Loucy (cell line): ENCODE data around the gene TMED8.
"Not testable (repeated sequence)": the region's sequence is repeated elsewhere in the genome, so short reads cannot be mapped to it uniquely, and the experiment has no call there.

Source experiments
- H2AFZ ChIP-seq: fragments of 200-600 bp; sonication (generic); 2 replicates; pipeline ENCODE4 v1.6.0; 2016; ENCODE audit warnings: antibody characterized with exemption, mild to moderate bottlenecking, low read length, moderate library complexity
- H3F3A ChIP-seq: fragments of 200-600 bp; 2 replicates; pipeline ENCODE4 v1.6.0; 2016; ENCODE audit warnings: antibody characterized with exemption, low read depth, mild to moderate bottlenecking
- H3K27me3 ChIP-seq: fragments of 200-600 bp; sonication (generic); 2 replicates; pipeline ENCODE4 v1.6.1; 2014; ENCODE audit warnings: low read length, mild to moderate bottlenecking; ENCODE audit not compliant: insufficient read depth, poor library complexity, severe bottlenecking
- H3K36me3 ChIP-seq: fragments of 200-600 bp; sonication (generic); 2 replicates; pipeline ENCODE4 v1.6.1; 2016; ENCODE audit warnings: low read length; ENCODE audit not compliant: insufficient read depth
- H3K4me1 ChIP-seq: fragments of 200-600 bp; sonication (generic); 2 replicates; pipeline ENCODE4 v1.5.1; 2014; ENCODE audit warnings: low read length, mild to moderate bottlenecking; ENCODE audit not compliant: insufficient read depth, poor library complexity, severe bottlenecking
- H3K4me2 ChIP-seq: fragments of 200-600 bp; sonication (generic); 2 replicates; pipeline ENCODE4 v1.6.0; 2014; ENCODE audit warnings: antibody characterized with exemption, low read length, low read depth, mild to moderate bottlenecking; ENCODE audit not compliant: poor library complexity, severe bottlenecking
- H3K4me3 ChIP-seq: fragments of 200-600 bp; sonication (generic); 2 replicates; pipeline ENCODE4 v1.5.1; 2014; ENCODE audit warnings: low read length, mild to moderate bottlenecking, mixed read lengths; ENCODE audit not compliant: poor library complexity, severe bottlenecking
- H3K79me2 ChIP-seq: fragments of 200-600 bp; sonication (generic); 2 replicates; pipeline ENCODE4 v1.6.1; 2014; ENCODE audit warnings: low read length; ENCODE audit not compliant: insufficient read depth
- H3K9ac ChIP-seq: fragments of 200-600 bp; sonication (generic); 2 replicates; pipeline ENCODE4 v1.6.0; 2014; ENCODE audit warnings: mild to moderate bottlenecking, low read depth, low read length, moderate library complexity; ENCODE audit not compliant: poor library complexity, severe bottlenecking
- H3K9me2 ChIP-seq: fragments of 200-600 bp; sonication (generic); replicated peaks from 2 replicates; pipeline ENCODE4 v1.6.1; 2016; ENCODE audit warnings: low read depth, low read length, mixed read lengths
- H3K9me3 ChIP-seq: fragments of 200-600 bp; sonication (generic); 2 replicates; pipeline ENCODE4 v1.6.1; 2014; ENCODE audit warnings: mild to moderate bottlenecking, antibody characterized with exemption, low read length, low read depth; ENCODE audit not compliant: insufficient read depth
- H4K20me1 ChIP-seq: fragments of 200-600 bp; sonication (generic); 2 replicates; pipeline ENCODE4 v1.6.0; 2014; ENCODE audit warnings: antibody characterized with exemption, low read length, mild to moderate bottlenecking; ENCODE audit not compliant: insufficient read depth, poor library complexity, severe bottlenecking
- EZH2phosphoT487 ChIP-seq: fragments of 200-600 bp; IDR thresholded peaks from 2 replicates; pipeline ENCODE4 v1.6.1; 2018; ENCODE audit warnings: antibody characterized with exemption, mild to moderate bottlenecking, moderate library complexity, borderline replicate concordance
- TF ChIP-seq, protein P1 (sequence below): fragments of 200-600 bp; sonication (generic); conservative IDR thresholded peaks from 2 replicates; pipeline ENCODE4 v1.5.1; 2014; ENCODE audit warnings: mild to moderate bottlenecking, antibody characterized with exemption, low read length

The TMED8 gene

DNA sequence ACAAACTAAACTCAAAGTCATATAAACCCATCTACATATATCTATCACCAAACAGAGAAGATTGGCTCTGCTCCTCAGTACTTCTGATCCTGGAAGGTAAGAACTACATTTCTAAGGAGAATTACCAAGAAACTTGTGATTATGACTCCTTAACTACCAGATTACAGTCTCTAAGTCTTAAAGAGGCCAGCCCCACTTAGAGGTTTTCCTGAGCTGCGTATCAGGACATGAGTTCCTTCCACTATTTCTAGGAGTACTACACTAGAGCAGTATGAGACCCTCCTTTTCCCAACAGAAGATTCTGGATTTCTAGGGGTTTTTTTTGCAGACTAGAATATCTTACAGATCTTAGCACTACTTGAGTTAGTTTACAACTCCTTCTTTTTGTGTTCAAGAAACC is 46.5 kb upstream of the TMED8 start, which contains the start of gene NOXRED1:
Gene NOXRED1, minus strand, starts transcription at position 101 of the 400 bp plus-strand sequence. CDS start 634 bp downstream, outside the sequence.
- Histone ChIP-seq H2AFZ (no peak within 1 kb of the TSS), H3K36me3 (peaks cover 34% of the 10 kb centered on the region; the same call in 1 of the 2 replicates)
- TF ChIP-seq, protein P1, sequence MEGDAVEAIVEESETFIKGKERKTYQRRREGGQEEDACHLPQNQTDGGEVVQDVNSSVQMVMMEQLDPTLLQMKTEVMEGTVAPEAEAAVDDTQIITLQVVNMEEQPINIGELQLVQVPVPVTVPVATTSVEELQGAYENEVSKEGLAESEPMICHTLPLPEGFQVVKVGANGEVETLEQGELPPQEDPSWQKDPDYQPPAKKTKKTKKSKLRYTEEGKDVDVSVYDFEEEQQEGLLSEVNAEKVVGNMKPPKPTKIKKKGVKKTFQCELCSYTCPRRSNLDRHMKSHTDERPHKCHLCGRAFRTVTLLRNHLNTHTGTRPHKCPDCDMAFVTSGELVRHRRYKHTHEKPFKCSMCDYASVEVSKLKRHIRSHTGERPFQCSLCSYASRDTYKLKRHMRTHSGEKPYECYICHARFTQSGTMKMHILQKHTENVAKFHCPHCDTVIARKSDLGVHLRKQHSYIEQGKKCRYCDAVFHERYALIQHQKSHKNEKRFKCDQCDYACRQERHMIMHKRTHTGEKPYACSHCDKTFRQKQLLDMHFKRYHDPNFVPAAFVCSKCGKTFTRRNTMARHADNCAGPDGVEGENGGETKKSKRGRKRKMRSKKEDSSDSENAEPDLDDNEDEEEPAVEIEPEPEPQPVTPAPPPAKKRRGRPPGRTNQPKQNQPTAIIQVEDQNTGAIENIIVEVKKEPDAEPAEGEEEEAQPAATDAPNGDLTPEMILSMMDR: no peak
- TF ChIP-seq EZH2phosphoT487: no peak

GRCh38 chr14:77421201-77421600 is 44.3 kb upstream of the TMED8 start:
- Histone ChIP-seq H3K36me3 (peaks cover 12% of the 10 kb centered on the region; the same call in 1 of the 2 replicates), H3K4me2 (no peak overlapping the region), H2AFZ (no peak overlapping the region), H3K4me3 (no peak overlapping the region), H3F3A (no peaks in the 10 kb centered on the region), H3K27me3 (no peaks in the 10 kb centered on the region), H3K4me1 (no peaks in the 10 kb centered on the region), H3K9me2 (no peaks in the 10 kb centered on the region), H4K20me1 (no peaks in the 10 kb centered on the region), H3K9me3 (peaks cover 7% of the 10 kb centered on the region; the same call in 1 of the 2 replicates), H3K9ac (no peak overlapping the region), H3K79me2 (no peaks in the 10 kb centered on the region)
- TF ChIP-seq EZH2phosphoT487: no peak
- TF ChIP-seq, protein P1: no peak

More for the DNA sequence above, 46.5 kb upstream of the TMED8 start, which contains the start of gene NOXRED1:
- H3K79me2 ChIP-seq: no peaks in the 10 kb centered on the region
- H3K4me1 ChIP-seq: no peaks in the 10 kb centered on the region
- no peaks in the 10 kb centered on the region for H4K20me1 ChIP-seq
- H3K4me2 ChIP-seq: no peak within 1 kb of the TSS
- H3K9me3 ChIP-seq: peaks cover 7% of the 10 kb centered on the region; the same call in 1 of the 2 replicates
- H3K9me2 ChIP-seq: no peaks in the 10 kb centered on the region
- H3K27me3 ChIP-seq: no peaks in the 10 kb centered on the region
- H3K4me3 ChIP-seq: no peak within 1 kb of the TSS
- H3F3A ChIP-seq: no peaks in the 10 kb centered on the region
- no peak within 1 kb of the TSS for H3K9ac ChIP-seq

- no peak for TF ChIP-seq EZH2phosphoT487
- TF ChIP-seq, protein P1: no peak
- no peaks in the 10 kb centered on the region for H3K36me3 ChIP-seq
- peaks cover 7% of the 10 kb centered on the region; the same call in 1 of the 2 replicates for H3K9me3 ChIP-seq
- H3K9ac ChIP-seq: no peak overlapping the region
- H3K27me3 ChIP-seq: no peaks in the 10 kb centered on the region
- no peaks in the 10 kb centered on the region for H3K79me2 ChIP-seq
- H3K4me2 ChIP-seq: no peak overlapping the region
- H2AFZ ChIP-seq: no peak overlapping the region
- H3F3A ChIP-seq: no peaks in the 10 kb centered on the region
- H4K20me1 ChIP-seq: no peaks in the 10 kb centered on the region
- H3K9me2 ChIP-seq: no peaks in the 10 kb centered on the region
- H3K4me3 ChIP-seq: no peak overlapping the region
- H3K4me1 ChIP-seq: no peaks in the 10 kb centered on the region
Measured at GRCh38 chr14:77416836-77417235, 39.9 kb upstream of the TMED8 start.

DNA sequence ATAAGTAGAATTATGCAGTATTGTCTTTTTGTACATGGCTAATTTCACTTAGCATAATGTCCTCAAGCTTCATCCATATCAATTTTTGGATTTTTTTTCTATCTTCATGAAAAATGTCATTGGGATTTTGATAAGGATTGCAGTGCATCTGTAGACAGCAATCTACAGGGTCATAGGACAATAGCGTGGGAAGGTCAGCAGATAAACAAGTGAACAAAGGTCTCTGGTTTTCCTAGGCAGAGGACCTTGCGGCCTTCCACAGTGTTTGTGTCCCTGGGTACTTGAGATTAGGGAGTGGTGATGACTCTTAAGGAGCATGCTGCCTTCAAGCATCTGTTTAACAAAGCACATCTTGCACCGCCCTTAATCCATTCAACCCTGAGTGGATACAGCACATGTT is 39.2 kb upstream of the TMED8 start:
- not testable (repeated sequence) for H3K9me3 ChIP-seq, H3K27me3 ChIP-seq, H3K4me1 ChIP-seq, H4K20me1 ChIP-seq, H2AFZ ChIP-seq, H3K79me2 ChIP-seq, H3K36me3 ChIP-seq, H3K4me2 ChIP-seq, H3K9ac ChIP-seq, H3F3A ChIP-seq, H3K4me3 ChIP-seq, H3K9me2 ChIP-seq

DNA sequence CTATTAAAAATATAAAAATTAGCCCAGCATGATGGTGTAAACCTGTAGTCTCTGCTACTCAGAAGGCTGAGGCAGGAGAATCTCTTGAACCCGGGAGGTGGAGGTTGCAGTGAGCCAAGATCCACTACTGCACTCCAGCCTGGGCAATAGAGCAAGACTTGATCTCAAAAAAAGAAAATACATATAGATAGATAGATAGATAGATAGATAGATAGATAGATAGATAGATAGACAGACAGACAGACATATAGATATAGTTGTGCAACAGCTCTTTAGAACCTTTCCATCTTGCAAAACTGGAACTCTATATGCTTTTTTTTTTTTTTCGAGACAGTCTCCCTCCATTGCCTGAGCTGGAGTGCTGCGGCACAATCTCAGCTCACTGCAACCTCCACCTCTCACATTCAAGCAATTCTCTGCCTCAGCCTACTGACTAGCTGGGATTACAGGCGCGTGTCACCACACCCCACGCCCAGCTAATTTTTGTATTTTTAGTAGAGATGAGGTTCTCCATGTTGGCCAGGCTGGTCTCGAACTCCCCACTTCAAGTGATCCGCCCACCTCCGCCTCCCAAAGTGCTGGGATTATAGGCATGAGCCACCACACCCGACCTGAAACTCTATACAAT is 38.6 kb upstream of the TMED8 start:
- H3K27me3 ChIP-seq, H3K9me3 ChIP-seq, H3K79me2 ChIP-seq, H3F3A ChIP-seq, H3K4me2 ChIP-seq, H3K36me3 ChIP-seq, H3K4me3 ChIP-seq, H3K4me1 ChIP-seq, H2AFZ ChIP-seq, H4K20me1 ChIP-seq, H3K9ac ChIP-seq, H3K9me2 ChIP-seq: not testable (repeated sequence)
